ENCODE results near the gene LGSN.
"Not testable (repeated sequence)": the region's sequence is repeated elsewhere in the genome, so short reads cannot be mapped to it uniquely, and the experiment has no call there.

The LGSN gene

GRCh38 chr6:63230511-63230910, 89.3 kb downstream of the LGSN start:
- not testable (repeated sequence) for DNase-seq (ENCODE audit: low spot score)

GRCh38 chr6:63230027-63230426, 89.8 kb downstream of the LGSN start:
- DNase-seq (ENCODE audit: low spot score), result not testable (repeated sequence)

DNA sequence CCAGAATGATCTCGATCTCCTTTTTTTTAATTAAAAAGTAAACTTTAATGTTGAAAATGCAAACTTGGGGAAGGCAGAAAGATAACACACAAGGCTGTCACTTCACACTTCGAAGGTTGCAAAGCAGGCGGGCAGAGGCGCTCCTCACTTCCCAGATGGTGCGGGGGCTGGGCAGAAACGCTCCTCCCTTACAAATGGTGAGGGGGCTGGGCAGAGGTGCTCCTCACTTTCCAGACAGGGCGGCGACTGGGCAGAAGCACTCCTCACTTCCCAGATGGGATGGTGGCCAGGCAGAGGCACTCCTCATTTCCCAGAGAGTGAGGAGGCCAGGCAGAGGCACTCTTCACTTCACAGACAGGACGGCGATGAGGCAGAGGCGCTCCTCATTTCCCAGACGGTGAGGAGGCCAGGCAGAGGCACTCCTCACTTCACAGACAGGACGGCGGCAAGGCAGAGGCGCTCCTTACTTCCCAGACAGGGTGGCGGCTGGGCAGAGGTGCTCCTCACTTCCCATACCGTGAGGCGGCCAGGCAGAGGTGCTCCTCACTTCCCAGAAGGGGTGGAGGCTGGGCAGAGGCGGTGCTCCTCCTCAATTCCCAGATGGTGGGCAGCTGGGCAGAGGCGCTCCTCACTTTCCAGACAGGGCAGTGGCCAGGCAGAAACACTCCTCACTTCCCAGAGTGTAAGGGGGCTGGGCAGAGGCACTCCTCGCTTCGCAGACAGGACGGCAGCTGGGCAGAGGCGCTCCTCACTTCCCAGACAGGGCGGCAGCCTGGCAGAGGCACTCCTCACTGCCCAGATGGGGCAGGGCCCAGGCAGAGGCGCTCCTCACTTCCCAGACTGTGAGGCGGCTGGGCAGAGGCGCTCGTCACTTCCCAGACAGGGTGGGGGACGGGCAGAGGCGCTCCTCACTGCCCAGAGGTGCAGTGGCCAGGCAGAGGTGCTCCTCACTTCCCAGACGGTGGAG, 91.6 kb downstream of the LGSN start:
- not testable (repeated sequence) for DNase-seq (ENCODE audit: low spot score)

DNA sequence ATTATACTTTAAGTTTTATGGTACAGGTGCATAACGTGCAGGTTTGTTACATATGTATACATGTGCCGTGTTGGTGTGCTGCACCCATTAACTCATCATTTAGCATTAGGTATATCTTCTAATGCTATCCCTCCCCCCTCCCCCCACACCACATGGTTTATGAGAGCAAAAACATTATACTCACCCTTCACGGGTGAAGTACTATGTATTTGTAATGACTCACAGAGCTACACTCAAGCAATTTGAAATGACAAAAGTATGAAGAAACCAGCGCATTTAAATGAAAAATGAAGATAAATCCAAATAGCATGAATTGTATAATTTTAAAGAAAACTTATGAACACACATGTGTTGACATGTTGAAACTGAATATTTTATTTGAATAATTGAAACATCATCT, 93.8 kb downstream of the LGSN start:
- not testable (repeated sequence) for DNase-seq (ENCODE audit: low spot score)
